ENCODE results near the gene LFNG.

LFNG gene

DNA sequence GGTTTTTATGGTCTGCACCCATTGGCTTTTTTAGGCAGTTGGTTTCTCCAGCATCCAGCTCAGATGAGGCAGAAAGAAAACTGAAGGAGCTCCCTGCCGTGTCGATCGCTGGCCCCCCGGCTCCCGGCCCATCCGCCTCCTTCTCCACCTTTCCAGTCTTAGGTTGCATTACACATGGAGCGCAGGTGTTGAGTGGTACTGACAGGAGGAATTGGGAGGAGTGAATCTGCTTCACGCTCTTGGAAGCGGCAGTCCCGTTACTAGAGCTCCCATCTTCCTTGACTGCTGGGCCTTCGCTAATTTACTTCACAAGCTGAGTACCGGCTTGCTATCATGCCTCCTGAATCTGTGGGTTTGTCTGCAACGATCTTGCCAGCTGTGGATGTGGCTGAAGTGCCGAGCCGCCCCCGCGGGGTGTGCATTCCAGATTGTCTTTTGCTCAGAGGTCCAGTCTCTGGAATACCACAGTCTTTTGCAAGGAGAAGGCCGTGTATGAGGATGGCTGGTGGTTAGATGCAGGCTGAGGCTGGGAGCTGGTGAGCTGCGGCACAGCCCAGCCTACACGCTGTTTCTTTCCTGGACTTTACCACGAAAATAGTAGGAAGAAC, 56.3 kb downstream of the LFNG start:
- DNase-seq = no peak

DNA sequence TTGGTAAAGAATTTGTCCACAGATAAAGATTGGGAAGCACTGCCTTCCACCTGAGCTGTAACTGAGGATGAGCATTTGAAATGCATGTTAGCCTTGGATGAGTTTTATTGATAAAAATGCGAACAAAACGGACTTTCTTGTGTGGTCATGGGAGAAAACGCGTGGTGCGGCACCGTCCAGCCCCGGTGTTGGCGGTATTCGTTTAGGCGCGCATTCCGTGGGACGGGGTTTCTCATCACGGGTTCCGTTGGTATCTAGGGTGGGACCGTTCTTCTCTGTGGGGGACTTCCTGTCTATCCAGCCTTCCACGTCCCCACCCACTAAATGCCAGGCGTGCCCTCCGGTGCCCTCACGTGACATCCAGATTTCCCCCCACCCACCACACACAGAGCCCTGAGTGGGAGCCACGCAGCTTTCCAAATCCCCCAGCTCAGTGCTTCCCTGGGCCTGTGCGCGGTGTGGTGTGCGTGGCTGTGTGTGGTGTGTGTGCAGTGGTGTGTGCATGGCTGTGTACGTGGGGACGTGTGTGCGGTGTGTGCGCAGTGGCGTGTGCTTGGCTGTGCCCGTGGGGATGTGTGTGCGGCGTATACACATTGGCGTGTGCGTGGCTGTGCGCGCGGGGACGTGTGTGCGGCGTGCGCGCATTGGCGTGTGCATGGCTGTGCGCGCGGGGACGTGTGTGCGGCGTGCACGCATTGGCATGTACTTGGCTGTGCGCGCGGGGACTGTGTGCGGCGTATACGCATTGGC, 57.3 kb downstream of the LFNG start:
- DNase-seq = no peak

Measured in CD4-positive, alpha-beta T cell treated with Interleukin-17A for 4 hours (primary cell).